ENCODE results near the gene GCN1. TPM values are rescaled to one million over a fixed set of nuclear protein-coding genes. Genes with fewer than 3 reads are reported as not detected.

GCN1 gene
- total and polyA plus RNA-seq, 2 of the 8 experiments (the other 6 are each of a cell fraction or from before 2014, with no cell fraction given): 61.4 to 133 TPM

GRCh38 chr12:120101182-120101581 lies 93.3 kb downstream of the GCN1 start:
- Histone ChIP-seq H3K27ac (ENCODE audit: low read depth, low read length) (0 out of 2 replicates have a peak overlapping the region, but pooled peaks have one; percentile 8), H3K56ac (replicated peaks; ENCODE audit: insufficient read length, low read depth, low read length) (no peak overlapping the region), H3K18ac (ENCODE audit: extremely low read depth, low read length) (no peak overlapping the region), H3K9ac (replicated peaks in 1 of 4; ENCODE audit: extremely low read depth in 1 of 4, low read depth in 3 of 4, low read length in 3 of 4) (no peak overlapping the region), H2AK5ac (ENCODE audit: low read depth, low read length) (no peak overlapping the region), H3K23me2 (ENCODE audit: low read depth, low read length) (no peaks in the 10 kb centered on the region), H4K5ac (ENCODE audit: insufficient read length, low read depth, low read length) (no peak overlapping the region), H2BK20ac (ENCODE audit: low read length) (no peak overlapping the region), H2BK120ac (replicated peaks; ENCODE audit: low read depth, low read length) (no peak overlapping the region), H3K27me3 (replicated peaks in 1 of 4; ENCODE audit: control insufficient read depth in 3 of 4, extremely low read depth in 1 of 4, insufficient read depth in 3 of 4, low read length in 3 of 4) (no peaks in the 10 kb centered on the region), H3K4ac (replicated peaks; ENCODE audit: insufficient read length, low read depth, low read length) (no peak overlapping the region), H3K14ac (ENCODE audit: insufficient read length) (no peak overlapping the region), H3K36me3 (ENCODE audit: control insufficient read depth in 2 of 4, insufficient read depth in 4 of 4, low read length in 3 of 4) (peaks cover 0 to 19% (median 10%) of the 10 kb centered on the region in 4 experiments; a peak in 6 of 8 replicates), H3K79me2 (ENCODE audit: control insufficient read depth in 1 of 2, insufficient read depth in 2 of 2, low read length in 2 of 2) (peaks cover 0 to 41% of the 10 kb centered on the region in 2 experiments; a peak in 3 of 4 replicates), H2BK12ac (ENCODE audit: low read depth, low read length) (no peak overlapping the region), H3K4me2 (ENCODE audit: insufficient read depth in 1 of 2, low read depth in 2 of 2, low read length in 2 of 2) (no peak overlapping the region), H4K20me1 (replicated peaks in 1 of 2; ENCODE audit: control insufficient read depth in 1 of 2, insufficient read depth in 2 of 2, low read length in 2 of 2) (peaks cover 6 to 19% of the 10 kb centered on the region in 2 experiments), H3K79me1 (ENCODE audit: low read depth, low read length) (peaks cover 10% of the 10 kb centered on the region; the same call in 1 of the 2 replicates), H3K9me3 (ENCODE audit: insufficient read depth in 2 of 2, low read depth in 1 of 2, low read length in 1 of 2) (no peaks in the 10 kb centered on the region), H2BK15ac (ENCODE audit: low read length) (no peak overlapping the region), H3K4me1 (replicated peaks in 1 of 4; ENCODE audit: control insufficient read depth in 3 of 4, insufficient read depth in 4 of 4, low read length in 3 of 4) (peaks cover 0 to 9% (median 5%) of the 10 kb centered on the region in 4 experiments; a peak in 5 of 7 replicates), H2BK5ac (ENCODE audit: low read depth, low read length) (no peak overlapping the region; the same call in 1 of the 2 replicates), H4K91ac (replicated peaks; ENCODE audit: insufficient read length, low read length) (no peak overlapping the region), H3K4me3 (ENCODE audit: extremely low read depth in 1 of 4, insufficient read depth in 2 of 4, low read depth in 3 of 4, low read length in 4 of 4) (no peak overlapping the region), H4K8ac (ENCODE audit: extremely low read depth, insufficient read depth, low read length) (no peak overlapping the region), H2AFZ (ENCODE audit: low read length) (no peak overlapping the region), H3K23ac (ENCODE audit: insufficient read length) (no peak overlapping the region)
- DNase-seq (ENCODE audit: low read depth in 1 of 2, low spot score in 2 of 2): no peak
- WGBS, 2 experiments (ENCODE audit: extremely low coverage in 1 of 2, insufficient coverage in 1 of 2, insufficient read length in 1 of 2, insufficient replicate concordance in 2 of 2, low coverage in 1 of 2, low lambda C conversion rate in 2 of 2, missing lambda C conversion rate in 1 of 2): 90% methylated on average over 11 of the region's 11 CpGs; no CpG with 5 or more reads in 1 of the 2 experiments
- ChIA-PET POLR2A (ENCODE audit: partially characterized antibody) (interaction anchor here (0.9 to 6.3 kb wide), 7 partner anchors 8 to 100 kb away, joined by 3 to 52 read pairs (median 4); partner anchors contain the start of genes RAB35 and RPLP0), CTCF (ENCODE audit: partially characterized antibody) (interaction anchor here (0.5 to 2.6 kb wide), 4 partner anchors 11 to 1251 kb away, joined by 3 to 12 read pairs (median 4); partner anchors contain the start of gene RAB35)
- no peak for FAIRE-seq
- TF ChIP-seq HDAC6 (IDR thresholded peaks at IDR 0.05; ENCODE audit: low read depth, low read length) (no peak), KDM1A (IDR thresholded peaks at IDR 0.05; ENCODE audit: borderline replicate concordance, low read length) (no peak), EP300 (IDR thresholded peaks at IDR 0.05; ENCODE audit: borderline replicate concordance in 1 of 2, low read depth in 2 of 2, low read length in 2 of 2) (no peak), NRF1 (IDR thresholded peaks at IDR 0.05; ENCODE audit: low read depth, low read length) (no peak), PHF8 (conservative IDR thresholded peaks at IDR 0.05; ENCODE audit: low read depth, low read length) (no peak), GTF2F1 (IDR thresholded peaks at IDR 0.05; ENCODE audit: borderline replicate concordance, low read depth, low read length) (no peak), SIRT6 (IDR thresholded peaks at IDR 0.05; ENCODE audit: low read length) (no peak), MAFK (IDR thresholded peaks at IDR 0.05; ENCODE audit: low read depth, low read length) (no peak), MAX (IDR thresholded peaks at IDR 0.05) (no peak), ATF3 (IDR thresholded peaks at IDR 0.05; ENCODE audit: insufficient read depth, low read depth, low read length) (no peak), KDM4A (IDR thresholded peaks at IDR 0.05; ENCODE audit: low read depth, low read length, severe bottlenecking) (no peak), POU5F1 (IDR thresholded peaks at IDR 0.05; ENCODE audit: low read depth, low read length) (no peak), JUND (IDR thresholded peaks at IDR 0.05; ENCODE audit: low read length) (no peak)

Data from H1 (cell line).